ENCODE measurements around the gene CUEDC2.
"Not testable (repeated sequence)": the region's sequence is repeated elsewhere in the genome, so short reads cannot be mapped to it uniquely, and the experiment has no call there.

Gene CUEDC2

DNA sequence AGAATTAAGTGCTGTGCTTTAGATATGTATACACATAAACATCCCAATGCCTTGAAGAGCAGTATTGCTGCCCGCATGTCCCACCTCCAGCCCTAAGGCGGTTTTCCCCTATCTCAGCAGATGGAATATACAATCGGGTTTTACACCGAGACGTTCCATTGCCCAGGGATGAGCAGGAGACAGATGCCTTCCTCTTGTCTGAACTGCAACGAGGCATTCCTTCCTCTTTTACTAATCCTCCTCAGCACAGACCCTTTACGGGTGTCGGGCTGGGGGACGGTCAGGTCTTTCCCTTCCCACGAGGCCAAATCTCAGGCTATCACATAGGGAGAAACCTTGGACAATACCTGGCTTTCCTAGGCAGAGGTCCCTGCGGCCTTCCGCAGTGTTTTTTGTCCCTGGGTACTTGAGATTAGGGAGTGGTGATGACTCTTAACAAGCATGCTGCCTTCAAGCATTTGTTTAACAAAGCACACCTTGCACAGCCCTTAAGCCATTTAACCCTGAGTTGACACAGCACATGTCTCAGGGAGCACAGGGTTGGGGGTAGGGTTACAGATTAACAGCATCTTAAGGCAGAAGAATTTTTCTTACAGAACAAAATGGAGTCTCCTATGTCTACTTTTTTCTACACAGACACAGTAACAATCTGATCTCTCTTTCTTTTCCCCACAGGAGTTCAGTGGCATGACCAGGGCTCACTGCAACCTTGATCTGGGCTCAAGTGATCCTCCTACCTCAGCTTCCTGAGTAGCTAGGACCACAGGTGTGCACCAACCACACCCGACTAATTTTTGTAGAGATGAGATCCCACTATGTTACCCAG, 22.5 kb upstream of the CUEDC2 start:
- DNase-seq (ENCODE audit: low read depth): not testable (repeated sequence)

DNA sequence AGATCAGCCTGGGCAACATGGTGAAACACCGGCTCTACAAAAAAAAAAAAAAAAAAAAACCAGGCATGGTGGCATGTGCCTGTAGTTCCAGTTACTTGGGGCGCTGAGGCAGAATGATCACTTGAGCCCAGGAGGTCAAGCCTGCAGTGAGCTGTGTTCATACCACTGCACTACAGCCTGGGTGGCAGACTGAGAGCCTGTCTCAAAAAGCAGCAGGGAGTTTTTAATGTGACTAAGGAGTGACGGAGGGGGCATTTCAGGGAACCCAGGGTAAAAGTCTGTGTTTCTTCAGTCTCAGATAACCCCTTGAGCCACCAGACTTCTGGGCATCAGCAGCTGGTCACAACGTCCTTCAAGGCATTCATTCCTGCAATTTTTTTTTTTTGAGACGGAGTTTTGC, 21.1 kb upstream of the CUEDC2 start:
- no peak for DNase-seq (ENCODE audit: low read depth)

DNA sequence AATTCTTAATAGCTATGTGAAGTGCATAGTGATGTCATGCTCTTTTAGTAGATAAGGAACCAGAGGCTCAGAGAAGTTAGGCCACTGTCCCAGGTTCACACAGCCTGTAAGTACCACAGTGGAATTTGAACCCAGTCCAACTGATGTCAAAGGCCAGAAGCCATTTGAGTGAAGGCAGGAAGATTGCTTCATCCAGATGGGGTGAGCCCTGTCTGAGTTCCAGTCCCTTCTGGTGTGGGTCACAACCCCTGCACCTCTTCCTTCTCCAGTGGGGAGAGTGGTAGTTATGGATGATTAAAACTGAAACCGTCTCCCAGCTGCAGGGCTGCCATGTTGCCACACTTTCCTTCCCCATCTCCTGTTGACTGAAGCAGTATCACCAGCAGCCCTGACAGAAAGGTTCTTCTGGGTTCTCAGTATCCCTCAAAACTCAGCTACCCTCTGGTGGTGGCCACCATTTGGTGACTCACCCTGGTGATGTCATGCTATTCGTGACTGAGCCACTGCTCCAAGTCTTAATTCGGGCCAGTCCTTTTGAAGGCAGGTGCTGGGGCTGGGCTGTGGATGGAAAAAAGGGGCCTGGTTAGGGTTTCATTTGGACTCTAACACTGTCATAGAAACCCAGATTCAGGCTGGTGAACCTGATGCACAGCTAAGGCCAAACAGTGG, 20.4 kb upstream of the CUEDC2 start:
- no peak for DNase-seq (ENCODE audit: low read depth)

DNA sequence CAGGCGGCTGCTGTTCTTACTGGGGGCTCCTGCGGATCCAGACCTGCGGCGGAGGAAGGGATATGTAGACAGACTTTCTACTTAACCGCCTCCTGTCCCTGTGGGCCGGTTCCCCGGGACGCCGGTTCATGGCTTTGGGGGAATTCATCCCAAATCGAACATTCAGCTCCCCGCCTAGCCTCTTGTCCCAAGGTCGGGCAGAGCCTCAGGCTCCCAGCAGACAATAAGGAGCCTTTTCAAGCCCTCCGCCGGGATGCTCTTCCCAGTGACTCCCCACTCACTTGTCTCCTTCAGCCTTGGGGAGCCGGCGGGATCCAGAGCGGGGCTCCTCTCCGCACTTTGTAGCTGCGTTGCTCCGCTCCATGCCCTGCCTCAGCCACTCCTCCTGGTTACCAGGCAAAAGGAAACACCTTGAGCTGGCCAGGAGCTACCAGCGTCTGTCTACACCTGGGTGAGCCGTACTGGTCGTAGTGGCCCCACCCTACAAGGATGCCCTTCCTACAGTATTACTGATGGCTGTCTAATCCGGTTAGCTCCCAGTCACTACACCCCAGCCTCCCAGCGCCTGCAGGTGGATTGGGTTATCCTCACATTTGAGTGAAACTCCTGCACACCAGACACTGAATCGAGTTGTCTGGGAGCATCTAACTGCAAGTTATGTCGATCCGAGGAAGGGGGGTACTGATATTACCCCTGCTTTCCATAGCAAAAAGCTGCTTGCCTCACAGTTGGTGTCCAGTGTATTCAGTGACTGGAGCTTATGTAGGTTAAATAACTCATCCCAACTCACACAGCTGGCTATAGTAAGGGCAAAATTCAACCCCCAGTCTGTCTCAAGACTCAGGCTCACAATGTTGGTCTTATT, 19.0 kb upstream of the CUEDC2 start, which contains the start of gene C10orf95:
Gene C10orf95 (minus strand): TSS at position 439 of the 865 bp plus-strand sequence. CDS start 450 bp downstream, outside the sequence.
- DNase-seq (ENCODE audit: low read depth): no peak

DNA sequence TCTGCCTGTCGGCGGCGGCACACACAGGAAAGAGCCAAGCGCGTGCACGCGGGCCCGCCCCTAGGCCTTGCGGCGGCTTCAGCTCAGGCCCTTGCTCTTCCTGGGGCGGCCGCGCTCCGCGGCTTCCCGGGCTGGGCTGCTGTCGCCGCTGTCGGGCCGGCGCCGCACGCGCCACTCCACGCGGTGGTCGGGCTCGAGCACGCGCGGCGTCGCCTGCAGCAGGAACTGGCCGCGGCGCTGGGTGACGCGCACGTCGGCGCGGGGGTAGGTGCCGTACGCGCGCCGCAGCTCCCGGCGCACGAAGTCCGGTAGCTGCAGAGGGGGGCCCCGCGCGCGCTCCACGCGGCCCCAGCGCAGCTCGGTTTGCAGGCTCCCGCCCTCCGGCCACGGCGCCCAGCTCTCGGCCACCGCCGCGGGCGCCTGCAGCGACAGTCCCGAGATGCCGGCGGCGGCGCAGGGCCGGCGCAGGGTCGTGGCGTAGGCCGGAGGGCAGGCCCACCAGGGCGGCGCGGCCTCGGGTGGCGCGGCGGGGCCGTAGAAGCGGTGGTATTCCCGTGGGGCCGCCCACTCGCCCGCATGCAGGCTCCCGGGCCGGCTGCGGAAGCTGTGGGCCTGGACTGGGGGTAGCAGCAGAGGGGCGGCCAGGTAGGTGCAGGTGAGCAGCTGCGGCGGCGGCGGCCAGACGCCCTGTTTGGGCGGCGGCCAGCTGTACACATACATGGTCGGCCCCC, 18.2 kb upstream of the CUEDC2 start:
- DNase-seq (ENCODE audit: low read depth): peak; percentile 90

DNA sequence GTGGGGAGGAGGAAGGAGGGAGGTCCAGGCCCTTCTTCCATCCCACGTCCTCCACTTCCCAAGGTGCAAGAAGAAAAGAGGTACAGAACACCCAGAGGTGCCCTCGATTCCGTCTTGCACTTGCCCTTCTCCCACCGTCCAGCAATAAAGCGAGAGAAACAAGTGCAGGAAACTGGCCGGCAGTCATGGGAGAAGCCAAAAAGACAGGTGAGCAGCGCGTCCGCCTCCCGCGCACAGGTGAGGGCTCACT, 17.7 kb upstream of the CUEDC2 start:
- no peak for DNase-seq (ENCODE audit: low read depth)

DNA sequence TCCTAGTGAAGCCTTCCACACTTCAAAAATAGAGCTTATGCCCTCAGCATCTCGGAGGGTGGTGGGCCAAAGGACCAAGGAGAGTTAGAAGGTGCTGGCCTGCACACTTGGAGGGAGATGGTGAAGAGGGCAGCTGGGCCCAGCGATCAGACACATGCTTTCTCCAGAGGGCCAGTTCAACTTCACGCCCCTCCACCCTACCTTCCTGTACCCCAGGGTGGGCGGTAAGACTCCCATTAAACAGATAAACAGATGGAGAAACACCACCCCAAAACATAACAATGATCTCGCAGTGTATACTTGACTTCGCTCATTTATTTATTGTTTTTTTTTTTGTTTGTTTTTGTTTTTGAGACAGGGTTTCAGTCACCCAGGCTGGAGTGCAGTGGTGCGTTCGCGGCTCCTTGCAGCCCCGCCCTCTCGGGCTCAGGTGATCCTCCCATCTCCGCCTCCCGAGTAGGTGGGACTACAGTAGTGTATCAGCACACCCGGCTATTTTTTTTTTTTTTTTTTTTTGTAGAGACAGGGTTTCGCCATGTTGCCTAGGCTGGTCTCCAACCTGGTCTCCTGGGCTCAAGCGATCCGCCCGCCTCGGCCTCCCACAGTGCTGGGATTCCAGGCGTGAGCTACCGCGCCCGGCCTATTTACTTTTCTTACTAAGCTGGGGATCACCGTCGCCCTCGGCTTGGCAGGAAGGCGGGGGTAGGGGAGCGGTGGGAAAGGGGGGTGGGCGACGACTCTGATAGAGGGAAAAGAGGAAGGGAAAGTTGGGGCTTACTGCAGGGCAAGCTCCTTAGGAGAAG, 17.1 kb upstream of the CUEDC2 start:
- DNase-seq (ENCODE audit: low read depth): peak; percentile 74

DNA sequence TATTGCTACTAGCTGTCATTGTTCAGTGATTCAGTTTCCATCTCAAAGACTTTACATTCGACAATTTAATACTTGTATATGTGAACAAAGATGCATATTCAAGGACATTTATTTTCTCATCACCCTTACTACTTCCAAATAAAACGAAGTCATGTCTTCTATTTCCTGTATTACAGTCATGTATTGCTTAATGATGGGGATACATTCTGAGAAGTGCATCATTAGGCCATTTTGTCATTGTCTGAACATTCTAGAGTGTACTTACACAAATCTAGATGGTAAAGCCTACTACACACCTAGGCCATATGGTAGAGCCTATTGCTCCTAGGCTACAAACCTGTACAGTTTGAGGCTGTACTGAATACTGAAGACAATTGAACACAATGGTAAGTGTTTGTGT, 12.5 kb upstream of the CUEDC2 start:
- DNase-seq (ENCODE audit: low read depth): no peak

DNA sequence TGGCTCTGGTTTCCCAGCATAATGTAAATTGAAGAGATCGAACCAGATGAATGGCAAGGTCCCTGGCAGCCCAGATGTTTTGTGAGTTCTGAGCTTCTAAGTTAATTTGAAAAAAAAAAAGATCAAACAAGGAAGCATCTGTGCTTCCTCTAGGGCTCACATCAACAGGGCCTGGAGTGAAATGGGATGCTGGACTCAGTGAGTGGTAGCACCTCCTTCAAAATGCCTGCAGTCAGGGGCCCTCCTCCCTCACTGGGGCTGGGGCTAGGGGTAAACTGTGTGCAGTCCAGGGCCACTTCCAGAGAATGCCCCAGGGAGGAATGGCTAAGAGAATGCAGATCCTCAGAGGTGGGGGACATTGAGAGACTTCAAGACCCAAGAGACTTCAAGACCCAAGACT, 6.0 kb upstream of the CUEDC2 start:
- DNase-seq (ENCODE audit: low read depth): no peak

DNA sequence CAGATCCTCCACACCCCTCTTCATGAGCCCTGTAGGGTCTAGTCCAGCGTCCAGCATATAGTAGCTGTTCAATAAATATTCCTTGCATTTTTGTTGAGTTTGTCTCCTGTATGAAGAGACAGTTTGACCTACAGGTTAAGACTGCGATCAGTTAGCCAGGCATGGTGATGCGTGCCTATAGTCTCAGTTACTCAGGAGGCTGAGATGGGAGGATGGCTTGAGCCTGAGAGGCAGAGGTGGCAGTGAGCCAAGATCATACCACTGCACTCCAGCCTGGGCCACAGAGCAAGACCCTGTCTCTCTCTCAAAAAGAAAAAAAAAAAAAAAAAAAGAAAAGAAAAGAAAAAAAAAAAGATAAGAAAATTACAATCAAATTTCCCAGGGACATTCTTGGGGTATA, 5.1 kb upstream of the CUEDC2 start:
- DNase-seq (ENCODE audit: low read depth): no peak

DNA sequence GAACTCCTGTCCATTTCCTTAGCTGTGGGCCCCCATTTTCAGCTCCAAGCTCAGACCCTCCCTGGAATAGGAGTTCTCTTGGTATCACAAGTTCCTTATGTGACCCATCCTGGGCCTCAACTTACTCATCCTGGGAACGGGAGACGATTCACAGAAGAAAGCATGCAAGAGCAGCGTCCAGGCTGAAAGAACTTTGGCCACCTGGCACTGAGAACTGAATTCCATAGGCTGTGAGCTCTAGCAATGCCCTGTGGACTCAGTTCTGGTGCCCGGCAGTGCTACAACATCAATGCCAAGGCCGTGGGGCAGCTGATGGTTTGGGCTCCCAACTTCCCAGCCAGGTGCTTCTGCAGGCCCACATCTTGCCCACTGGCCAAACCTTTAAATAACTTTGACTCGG, 3.9 kb upstream of the CUEDC2 start:
- DNase-seq (ENCODE audit: low read depth): no peak

DNA sequence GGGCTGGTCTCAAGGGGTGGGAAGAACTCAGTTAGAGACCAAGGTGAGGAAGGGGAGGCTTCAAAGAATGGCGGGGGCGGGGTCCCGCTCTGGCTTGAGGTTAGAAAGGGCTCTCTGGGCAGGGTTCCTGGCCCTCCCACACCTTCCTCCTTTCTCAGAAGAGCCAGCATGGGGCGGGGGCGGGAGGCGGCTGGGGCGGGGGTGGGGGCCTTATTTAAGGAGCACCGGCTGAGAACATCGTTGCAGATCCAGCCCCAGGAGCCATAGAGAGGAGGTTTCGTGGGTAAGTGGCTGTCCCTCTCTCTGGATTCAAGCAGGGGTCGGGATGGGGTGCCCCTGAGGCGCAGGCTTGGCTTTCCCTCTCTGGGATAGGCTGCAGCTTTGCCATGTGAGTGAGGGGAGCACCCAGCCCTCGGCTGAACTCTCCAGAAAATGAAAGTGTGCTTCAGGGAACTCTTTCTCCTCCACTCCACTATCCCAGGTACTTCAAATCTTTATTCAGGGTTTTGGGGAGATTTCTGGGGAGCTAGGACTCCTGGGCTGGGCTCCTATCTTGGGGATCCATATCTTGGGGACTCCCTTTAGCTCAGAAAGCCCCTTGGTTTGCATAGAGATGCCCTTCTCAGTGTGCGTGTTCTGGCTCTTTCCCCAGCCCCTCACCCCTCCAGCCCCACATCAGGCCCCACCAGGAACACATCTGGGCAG, 3.3 kb upstream of the CUEDC2 start:
- no peak for DNase-seq (ENCODE audit: low read depth)

DNA sequence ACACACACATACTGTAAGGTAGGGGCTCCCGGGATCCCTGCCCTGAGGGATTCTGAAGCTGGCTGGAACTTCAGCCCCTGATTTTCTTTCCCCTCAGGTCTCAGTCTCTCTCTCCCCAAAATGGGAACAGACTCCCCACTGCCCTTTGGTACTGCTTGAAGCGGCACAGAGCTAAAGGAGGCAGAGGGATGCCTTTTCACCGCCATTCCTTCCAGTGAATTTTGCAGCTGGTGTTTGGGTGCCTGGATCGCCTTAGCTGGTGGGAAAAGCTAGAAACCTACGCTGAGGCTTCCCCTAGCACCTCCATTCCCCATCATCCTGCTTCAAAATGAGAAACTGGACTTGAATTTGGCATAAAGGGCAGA, 2.7 kb upstream of the CUEDC2 start:
- no peak for DNase-seq (ENCODE audit: low read depth)

DNA sequence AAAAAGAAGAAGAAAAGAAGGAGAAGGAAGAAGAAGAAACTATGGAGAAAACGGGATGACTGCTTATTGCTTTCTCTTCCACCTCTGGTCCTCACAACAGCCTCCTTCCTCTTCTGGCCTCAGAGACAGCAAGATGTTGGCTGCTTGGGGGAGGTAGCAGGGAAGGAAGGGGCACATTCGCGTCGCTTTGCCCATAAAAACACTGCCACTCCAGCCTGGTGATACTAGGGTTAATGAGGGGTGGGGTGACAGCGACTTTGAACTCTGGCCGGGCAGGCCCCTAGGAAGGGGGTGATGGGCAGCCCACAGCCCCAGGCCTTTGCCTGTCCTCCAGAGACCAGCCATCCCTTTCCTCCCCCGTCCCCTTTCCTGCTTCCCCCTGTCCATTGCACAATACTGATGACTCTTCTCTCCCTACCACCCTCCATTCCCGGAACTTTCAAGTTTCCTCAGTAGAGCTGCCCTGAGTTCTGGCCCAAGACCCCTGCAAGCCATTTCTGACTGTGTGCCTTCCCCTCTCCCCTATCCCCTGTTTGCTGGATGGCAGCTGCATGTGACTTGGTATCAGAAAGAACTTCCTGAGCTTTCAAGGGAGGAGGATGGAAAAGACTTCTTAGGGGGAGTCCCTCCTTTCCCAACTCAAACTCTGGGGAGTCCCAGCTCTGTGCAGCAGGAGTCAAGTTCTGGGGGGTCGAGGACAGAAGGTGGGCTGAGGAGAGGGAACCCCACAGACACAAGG, 2.2 kb upstream of the CUEDC2 start:
- no peak for DNase-seq (ENCODE audit: low read depth)

DNA sequence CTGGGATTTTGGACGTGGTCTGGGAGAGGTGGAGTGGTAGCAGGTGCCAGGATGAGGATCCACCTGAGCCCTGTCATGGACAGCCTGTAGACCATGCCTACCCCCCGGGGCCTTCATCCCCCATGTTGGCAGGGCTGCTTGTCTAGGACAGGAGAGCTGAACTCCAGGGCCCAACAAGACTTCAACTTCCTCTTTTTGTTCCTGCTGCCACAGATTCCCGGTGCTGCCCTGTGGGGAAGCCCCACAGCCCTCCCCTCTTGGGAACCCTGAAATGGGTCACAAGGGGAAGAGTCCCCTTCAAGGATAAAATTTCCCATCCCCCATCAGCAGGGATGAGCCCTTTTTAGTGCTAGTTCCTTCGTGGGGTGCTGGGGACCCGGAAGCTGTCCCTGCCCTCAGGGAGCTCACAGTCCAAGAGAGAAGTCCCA, 1.3 kb upstream of the CUEDC2 start:
- no peak for DNase-seq (ENCODE audit: low read depth)

DNA sequence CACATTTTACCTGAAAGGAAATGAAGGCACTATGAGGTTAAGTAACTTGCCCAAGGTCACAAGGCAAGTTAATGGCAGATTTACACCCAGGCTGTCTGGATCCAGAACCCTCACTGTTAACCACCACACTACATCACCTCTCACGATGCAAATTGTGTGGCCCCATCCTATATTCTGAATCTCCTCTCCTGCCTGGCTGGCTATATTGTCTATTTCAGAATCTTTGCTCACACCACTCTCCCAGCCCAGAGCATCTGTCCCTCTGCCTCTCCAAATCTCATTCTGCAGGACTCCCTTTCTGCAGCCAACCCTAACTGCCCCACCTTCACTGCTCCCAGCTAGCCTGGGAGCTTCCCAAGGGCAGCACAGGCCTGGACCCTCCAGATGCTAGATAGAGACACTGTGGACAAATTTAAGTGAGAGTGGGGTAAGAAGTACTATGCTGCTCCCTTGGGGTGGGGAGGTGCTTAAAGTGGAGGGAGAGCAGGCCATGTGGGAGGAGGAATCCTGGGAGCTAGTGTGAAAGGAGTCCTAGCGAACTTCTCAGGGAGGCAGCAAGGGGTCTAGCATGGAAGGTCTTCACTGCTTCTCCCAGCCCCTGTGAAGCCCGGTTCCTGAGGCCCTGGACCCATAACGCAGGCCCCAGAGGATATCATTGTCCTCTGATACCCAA, 786 bp downstream of the CUEDC2 start:
- no peak for DNase-seq (ENCODE audit: low read depth)

DNA sequence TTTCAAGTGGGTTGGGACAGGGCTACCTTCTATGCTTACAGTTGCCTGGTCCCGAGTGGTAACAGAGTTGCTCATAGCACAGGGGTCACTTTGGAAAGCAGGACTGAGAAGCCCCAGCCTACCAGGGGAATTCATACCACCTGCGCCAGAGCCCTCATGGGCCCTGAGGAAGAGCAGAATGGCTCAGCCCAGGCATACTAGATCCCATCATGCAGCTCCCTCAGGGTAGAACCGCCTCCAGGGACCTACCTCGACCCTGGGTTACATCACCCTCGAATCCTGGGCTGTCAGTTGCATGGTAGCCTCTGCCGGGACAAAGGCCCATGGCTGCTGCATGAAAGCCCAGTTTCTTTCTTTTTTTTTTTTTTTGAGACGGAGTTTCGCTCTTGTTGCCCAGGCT, 2.9 kb downstream of the CUEDC2 start:
- no peak for DNase-seq (ENCODE audit: low read depth)

DNA sequence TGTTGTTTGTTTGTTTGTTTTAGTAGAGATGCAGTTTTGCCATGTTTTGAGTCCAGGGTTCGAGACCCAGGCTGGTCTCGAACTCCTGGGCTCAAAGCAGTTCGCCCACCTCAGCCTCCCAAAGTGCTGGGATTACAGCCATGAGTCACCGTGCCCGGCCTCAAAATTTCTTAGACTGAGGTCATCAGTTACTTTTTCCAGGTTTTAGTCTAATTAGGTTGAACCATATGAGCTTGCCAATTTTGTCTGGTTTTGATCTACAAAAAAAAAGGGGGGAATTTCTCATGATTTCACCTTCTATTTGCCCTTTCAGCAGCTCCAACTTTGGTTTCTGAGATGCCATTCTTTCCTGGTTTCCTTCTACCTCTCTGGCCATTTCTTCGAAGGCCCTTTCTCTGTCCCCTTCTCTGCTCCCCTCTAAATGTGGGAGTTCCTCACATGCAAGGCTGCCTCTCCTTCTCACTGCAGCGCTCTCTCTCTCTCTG, 5.5 kb downstream of the CUEDC2 start:
- no peak for DNase-seq (ENCODE audit: low read depth)

DNA sequence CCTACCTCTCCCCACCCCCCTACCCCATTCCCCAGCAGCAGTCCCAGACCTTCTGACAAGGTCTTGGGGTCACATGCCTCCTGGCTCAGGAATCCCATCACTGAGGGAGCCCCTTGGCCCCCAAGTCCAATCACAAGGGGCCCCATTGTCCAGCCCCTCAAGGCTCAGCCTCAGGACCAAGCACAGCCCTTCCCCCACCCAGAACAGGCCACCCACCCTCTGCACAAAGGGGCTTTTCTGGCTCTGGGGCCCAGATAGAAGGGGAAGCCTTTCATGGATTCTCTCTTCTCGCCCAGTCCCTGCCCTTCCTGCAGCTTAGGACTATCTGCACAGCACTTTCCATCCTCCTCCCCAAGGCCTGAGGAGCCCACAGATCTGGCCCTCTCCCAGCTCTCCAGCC, 6.9 kb downstream of the CUEDC2 start:
- no peak for DNase-seq (ENCODE audit: low read depth)
